HFF-Myc (cell line): ENCODE data around the gene PLG.
"Not testable (repeated sequence)": the region's sequence is repeated elsewhere in the genome, so short reads cannot be mapped to it uniquely, and the experiment has no call there.

Source experiments
- DNase-seq: peaks from one replicate; pipeline ENCODE4 v3.0.0-alpha.2; 2011; ENCODE audit warnings: low read depth; ENCODE audit errors: extremely low read depth
- H3K4me3 ChIP-seq: replicated peaks from 2 replicates; pipeline ENCODE4 v1.5.1; 2011; ENCODE audit warnings: low read depth, mild to moderate bottlenecking, control low read depth, low read length
- CTCF ChIP-seq: IDR thresholded peaks from 2 replicates; pipeline ENCODE4 v1.5.1; 2012; ENCODE audit warnings: mild to moderate bottlenecking, low read depth, low read length, control low read depth; ENCODE audit errors: missing control alignments

PLG gene

GRCh38 chr6:160730911-160731310 lies 28.9 kb downstream of the PLG start:
- no peak for DNase-seq
- TF ChIP-seq CTCF, result peak; percentile 7
- H3K4me3 ChIP-seq, result no peak overlapping the region

GRCh38 chr6:160733050-160733646 lies 31.1 kb downstream of the PLG start:
- TF ChIP-seq CTCF, result peak; percentile 55
- peak; percentile 6 for DNase-seq

DNA sequence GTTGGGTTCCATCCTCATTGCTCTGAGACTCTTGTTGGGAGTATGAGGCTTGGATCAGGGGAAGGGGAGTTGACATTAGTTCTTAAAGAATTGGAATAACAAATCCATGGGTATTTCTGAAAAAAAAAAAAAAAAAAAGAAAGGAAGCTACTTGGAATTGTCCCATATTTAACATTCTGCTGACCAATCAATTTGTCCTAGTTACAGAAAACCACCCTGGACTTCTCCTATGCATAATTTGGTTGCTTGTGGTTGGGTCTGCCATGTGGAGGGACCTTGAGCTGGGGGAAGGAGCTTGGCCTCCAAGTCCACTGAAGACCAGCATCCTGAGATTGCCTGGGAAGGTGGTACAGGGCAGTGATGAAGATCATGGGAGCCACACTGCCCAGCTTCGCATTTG lies 32.6 kb downstream of the PLG start:
- DNase-seq, result no peak
- H3K4me3 ChIP-seq, result no peak overlapping the region
- TF ChIP-seq CTCF, result no peak

More at GRCh38 chr6:160733050-160733646, 31.1 kb downstream of the PLG start:
- no peak overlapping the region for H3K4me3 ChIP-seq

DNA sequence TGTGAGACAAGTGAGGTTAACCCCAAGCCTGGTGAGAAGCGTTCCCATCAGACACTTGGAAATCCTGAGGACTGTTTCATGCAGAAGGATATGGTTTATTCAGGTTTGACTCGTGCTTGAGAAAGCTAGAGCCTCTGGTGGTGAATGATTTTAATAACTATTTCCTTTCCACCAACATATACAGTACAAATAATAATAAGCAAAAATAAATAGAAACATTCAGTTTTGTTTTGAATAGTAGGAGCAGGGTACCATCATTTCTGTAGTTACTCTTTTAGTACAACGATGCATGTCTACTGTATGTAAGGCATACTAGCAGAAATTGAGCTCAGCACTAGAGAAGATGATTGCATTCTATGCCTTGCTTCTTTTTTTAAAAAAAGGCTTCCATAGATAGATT lies 33.5 kb downstream of the PLG start:
- TF ChIP-seq CTCF, result no peak
- no peak overlapping the region for H3K4me3 ChIP-seq
- DNase-seq, result no peak

GRCh38 chr6:160737934-160738333 lies 35.9 kb downstream of the PLG start:
- DNase-seq, result no peak
- TF ChIP-seq CTCF, result no peak

GRCh38 chr6:160739955-160740354 lies 37.9 kb downstream of the PLG start:
- no peak for TF ChIP-seq CTCF
- no peak overlapping the region for H3K4me3 ChIP-seq
- DNase-seq, result no peak

More at GRCh38 chr6:160737934-160738333, 35.9 kb downstream of the PLG start:
- no peak overlapping the region for H3K4me3 ChIP-seq

GRCh38 chr6:160741012-160741411 lies 39.0 kb downstream of the PLG start:
- DNase-seq, result not testable (repeated sequence)

More at GRCh38 chr6:160741012-160741411, 39.0 kb downstream of the PLG start:
- not testable (repeated sequence) for H3K4me3 ChIP-seq
